CD4-positive, alpha-beta T cell treated with Interleukin-1 beta for 1 hour (primary cell): Measurements from ENCODE around the gene GTF2F1.
"Not testable (repeated sequence)": the region's sequence is repeated elsewhere in the genome, so short reads cannot be mapped to it uniquely, and the experiment has no call there.

ENCODE experiments used
- DNase-seq, 2 donors: peaks; one replicate each; pipeline ENCODE4 v3.0.0-alpha.2; 2020 to 2022

The GTF2F1 gene

DNA sequence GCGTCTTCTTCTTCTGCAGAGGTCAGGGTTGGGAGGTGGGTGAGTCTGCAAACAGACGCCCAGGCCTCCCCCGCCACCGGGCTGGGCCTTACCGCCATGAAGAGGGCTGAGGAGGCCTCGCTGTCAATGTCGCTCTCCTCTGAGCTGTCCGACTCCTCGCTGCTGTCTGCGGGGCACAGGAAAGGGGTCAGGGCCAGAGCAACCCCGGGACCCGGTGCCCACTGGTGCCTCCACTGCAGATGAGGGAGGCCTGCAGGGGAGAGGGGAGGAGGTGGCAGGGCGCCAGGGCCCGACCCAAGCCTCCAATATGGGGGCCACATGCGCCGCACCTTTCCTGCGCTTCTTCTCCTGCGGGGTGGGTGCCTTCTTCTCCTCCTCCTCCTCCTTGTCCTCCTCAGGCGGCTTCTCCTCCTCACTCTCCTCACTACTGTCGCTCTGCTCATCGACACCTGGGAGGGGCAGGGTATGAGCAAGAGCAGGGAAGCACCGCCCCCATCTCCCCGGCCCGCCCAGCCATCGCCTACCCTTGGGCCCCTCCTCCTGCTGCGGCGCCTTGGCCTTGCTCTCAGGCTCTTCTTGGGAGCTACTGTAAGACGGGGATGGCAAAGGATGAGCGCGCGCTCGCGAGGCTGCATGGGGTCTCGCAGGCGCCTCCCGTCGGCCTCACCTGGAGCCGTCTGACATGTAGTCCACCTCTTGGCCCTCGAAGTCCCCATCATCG is 11.8 kb downstream of the GTF2F1 start:
- DNase-seq: no peak

DNA sequence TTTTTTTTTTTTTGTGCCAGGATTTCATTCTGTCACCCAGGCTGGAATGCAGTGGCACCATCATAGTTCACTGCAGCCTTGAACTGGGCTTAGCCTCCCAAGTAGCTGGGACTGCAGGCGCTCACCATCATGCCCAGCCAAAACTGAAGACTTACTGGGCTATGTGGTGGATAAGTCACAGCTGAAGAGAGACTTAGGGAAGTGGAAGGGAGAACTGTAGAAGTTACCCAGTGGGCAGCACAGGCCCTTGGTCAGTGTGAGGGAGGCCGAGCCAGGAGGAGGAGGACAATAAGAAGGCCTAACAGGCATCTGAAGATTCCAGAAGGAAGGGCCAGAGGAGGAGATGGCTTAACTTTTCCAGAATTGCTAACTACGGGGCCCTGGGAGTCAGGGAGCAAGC is 13.2 kb downstream of the GTF2F1 start:
- no peak for DNase-seq

DNA sequence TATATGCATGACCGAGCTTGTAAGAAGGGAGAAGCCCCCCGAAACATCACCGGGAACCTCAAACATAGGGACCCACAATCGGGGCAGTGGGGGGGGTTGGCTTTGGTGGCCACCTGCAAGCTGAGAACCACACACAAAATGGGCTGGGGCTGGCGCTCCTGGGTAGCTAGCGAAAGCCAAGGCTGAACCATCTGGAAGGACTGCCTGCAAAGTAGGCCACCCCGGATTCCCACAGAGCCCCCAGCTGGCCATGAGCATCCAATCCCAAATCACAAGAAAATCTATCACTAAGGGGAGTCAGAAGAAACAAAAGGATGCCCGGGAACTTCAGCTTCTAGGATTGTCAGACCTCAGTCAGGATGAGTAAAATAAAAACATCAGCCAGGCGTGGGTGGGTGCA is 14.5 kb downstream of the GTF2F1 start:
- no peak for DNase-seq

DNA sequence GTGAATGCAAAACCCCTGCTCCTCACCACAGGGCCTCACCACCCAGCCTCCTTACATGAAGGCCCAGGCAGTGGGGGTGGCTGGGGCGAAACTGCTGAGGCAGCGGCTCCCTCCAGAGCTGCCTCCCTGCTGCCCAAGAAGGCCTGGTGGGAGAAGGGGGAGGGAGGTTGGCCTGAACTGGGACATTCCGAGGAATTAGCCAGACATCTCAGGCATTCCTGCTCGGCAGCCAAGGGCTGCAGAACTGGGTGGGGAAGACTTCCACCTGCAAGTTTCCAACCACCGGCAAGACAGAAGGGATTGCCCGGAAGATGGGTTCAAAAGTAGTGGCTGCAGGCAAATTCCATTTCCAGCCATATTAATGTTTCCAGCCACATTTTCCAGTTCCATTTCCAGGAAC is 14.9 kb downstream of the GTF2F1 start:
- DNase-seq: no peak

DNA sequence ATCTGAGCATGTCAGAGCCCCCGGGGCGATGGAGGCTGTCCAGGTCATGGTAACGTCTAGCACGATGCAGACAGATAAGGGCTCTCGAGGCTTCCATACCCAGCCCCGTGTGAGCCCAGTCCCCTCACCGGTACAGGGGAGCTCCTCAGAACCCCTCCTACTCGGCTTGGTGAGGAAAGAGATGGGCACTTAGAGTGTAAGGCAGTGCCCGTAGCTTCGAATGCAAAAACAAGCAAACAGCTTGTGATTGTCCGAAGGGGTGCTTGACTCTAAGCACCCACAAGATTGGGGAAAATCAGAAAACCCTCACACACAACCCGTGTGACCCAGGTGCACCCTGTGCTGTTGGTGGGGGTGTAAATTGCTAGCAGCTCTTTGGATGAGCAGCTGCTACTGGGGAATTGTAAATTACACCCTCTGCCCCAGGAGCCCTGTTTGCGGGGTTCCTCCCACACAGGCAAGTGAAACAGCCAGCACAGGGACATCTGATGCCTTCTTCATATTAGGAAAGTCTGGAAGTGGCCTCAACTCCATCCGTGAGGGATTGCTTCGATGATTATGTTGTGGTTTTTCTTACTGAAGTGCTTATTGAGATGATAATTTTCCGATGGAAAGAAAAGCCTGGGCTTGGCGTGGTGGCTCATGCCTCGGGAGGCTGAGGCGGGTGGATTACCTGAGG is 16.3 kb downstream of the GTF2F1 start:
- no peak for DNase-seq

DNA sequence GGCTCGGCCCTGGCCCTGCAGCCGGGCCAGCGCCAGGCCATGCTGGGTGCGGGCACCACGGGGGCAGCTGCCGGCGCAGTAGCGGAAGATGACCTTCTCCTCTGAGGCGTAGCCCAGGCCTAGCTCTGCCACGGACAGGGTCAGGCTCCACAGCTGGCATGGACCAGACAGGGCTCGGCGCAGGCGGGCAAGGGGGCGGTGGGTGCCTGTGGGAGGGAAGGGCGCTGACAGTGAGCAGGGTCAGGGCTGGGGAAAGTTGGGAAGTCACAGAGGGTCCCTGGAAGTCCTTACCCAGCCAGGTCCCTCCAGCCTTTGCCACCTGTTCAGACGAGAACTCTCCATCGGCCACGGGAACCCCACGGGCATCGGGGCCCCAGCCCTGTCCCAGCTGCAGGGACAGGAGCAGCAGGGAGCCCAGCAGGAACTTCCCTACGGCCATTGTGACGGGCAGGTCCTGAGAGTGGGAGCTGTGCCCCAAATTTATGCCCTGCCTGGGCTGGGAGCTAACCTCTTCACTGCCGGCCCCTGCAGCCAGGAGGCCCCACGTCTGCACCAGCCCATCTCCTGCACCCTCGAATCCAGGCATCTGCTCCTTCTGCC is 17.5 kb downstream of the GTF2F1 start, which contains the start of gene PSPN:
Gene PSPN (minus strand): TSS at position 523 of the 600 bp plus-strand sequence. CDS start 84 bp downstream, at position 439.
- no peak for DNase-seq

DNA sequence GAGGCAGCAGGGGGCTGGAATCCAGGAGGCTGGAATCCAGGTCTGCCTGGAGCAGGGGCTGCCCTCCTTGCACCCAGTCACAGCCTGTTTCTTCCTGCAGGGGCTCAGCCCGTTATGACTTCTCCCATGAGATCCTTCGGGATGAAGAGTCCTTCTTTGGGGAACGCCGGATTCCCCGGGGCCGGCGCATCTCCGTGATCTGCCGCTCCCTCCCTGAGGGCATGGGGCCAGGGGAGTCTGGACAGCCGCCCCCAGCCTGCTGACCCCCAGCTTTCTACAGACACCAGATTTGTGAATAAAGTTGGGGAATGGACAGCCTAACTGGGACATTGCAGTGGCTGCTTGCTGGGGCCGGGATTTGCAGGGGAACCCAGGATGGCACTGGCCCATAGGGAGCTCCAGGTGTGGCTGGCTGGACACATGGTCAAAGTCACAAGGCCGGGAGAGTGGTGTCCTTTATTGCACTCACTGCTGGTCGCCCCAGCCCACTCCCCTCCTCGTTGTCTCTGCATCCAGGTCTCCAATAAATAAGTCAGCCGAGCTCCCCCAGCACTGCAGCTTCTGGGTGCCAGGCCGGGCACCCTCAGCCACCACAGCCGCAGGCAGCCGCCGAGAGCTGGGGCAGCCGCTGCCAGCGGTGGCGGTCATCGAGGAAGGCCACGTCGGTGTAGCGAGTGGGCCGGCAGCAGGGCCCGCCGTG is 18.1 kb downstream of the GTF2F1 start:
- DNase-seq: no peak

DNA sequence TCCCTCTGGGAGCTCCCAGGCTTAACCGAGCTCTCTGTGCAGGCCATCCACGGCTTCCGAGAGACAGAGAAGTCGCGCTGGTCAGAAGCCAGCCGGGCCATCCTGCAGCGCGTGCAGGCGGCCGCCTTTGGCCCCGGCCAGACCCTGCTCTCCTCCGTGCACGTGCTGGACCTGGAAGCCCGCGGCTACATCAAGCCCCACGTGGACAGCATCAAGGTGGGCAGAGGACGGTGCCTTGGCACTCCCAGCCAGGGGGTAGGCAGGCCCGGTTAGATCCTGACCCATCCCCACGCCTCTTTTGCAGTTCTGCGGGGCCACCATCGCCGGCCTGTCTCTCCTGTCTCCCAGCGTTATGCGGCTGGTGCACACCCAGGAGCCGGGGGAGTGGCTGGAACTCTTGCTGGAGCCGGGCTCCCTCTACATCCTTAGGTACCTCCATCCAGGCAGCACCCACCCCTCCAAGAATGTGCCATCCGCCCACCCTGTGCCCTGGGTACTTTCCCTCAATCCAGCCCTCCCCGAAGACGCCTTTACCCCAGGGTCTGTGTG is 18.7 kb downstream of the GTF2F1 start:
- DNase-seq: no peak

DNA sequence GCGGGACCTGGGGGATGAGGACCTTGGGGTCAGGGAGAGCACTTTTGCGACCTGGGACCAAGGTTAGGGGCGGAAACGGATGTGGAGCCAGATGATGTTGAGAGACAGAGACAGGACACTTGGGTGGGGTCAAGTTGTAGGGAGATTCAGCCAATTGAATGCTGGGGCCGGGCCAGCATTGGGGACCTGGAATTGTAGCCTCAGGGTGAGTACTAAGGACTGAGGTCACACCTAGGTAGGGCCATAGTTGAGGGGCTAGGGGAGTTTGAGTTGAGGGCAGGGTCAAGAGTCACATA is 19.2 kb downstream of the GTF2F1 start:
- DNase-seq: no peak

DNA sequence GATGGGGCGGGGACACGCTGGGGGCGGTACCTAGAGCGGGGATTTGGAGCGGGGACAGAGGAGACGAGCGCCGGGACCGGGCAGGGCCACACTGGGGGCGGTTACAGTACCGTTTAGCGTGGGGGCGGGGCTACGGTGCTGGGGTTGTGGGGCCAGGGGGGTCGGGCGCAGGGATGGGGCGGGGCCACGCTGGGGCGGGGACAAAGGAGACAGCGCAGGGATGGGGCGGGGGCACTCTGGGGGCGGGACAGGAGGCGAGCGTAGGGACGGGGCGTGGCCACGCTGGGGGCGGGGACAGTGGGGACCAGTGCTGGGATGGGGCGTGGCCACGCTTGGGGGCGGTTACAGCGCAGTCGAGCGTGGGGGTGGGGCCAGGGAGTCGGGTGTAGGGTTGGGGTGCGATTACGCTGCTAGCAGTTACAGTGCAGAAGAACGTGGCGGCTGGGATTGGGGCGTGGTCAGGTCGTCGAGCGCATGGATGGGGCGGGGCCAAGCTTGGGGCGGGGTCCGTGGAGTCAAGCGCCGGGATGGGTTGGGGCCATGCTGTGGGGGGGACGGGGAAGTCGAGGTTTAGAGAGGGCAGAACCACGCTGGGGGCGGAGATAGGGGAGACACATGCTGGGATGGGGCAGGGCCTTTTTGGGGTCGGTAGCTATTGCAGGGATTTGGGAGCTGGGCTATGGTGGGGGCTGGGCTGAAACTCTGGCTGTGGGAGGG is 19.7 kb downstream of the GTF2F1 start:
- DNase-seq: peak; percentile 98

DNA sequence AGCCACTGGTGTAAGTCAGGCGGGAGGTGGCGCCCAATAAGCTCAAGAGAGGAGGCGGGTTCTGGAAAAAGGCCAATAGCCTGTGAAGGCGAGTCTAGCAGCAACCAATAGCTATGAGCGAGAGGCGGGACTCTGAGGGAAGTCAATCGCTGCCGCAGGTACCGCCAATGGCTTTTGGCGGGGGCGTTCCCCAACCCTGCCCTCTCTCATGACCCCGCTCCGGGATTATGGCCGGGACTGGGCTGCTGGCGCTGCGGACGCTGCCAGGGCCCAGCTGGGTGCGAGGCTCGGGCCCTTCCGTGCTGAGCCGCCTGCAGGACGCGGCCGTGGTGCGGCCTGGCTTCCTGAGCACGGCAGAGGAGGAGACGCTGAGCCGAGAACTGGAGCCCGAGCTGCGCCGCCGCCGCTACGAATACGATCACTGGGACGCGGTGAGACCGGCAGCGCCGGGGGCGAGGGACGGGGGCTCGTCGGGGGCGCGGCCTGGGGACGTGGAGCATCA is 20.3 kb downstream of the GTF2F1 start, which contains the start of gene ALKBH7:
Gene ALKBH7 (plus strand): TSS at position 201 of the 502 bp plus-strand sequence. CDS start 27 bp downstream, at position 228.
- peak; percentile 99 for DNase-seq

DNA sequence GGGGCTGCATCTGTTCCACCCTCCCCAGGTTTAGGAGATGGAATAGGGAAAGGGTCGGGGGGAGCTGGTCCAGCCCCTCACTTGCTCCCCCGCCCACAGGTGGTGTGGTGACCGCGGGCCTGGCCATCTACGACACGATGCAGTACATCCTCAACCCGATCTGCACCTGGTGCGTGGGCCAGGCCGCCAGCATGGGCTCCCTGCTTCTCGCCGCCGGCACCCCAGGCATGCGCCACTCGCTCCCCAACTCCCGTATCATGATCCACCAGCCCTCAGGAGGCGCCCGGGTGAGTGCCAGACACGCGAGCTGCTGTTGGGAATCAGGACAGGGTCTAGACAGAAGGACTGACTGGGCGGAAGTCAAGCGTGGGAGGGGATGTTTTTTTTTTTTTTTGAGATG is 28.6 kb downstream of the GTF2F1 start:
- no peak for DNase-seq

DNA sequence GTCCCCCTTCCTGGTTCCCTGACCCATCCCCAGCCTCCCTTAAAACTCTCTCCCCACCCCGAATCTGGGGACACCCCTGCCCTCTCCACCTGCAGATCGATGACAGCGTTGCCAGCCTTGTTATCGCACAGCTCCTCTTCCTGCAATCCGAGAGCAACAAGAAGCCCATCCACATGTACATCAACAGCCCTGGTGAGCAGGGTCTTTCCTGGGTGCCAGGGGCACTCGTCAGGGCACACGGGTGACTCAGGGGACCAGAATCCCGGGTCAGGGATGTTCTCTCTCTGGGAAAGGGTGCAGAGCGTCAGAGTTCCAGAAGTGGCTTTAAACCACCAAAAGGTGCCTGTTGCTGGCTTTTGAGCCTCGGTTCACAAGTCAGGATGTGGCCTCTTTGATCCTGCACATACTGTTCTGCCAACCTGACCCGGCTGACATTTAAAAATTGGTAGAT is 30.6 kb downstream of the GTF2F1 start:
- DNase-seq: peak; percentile 17 to 57

DNA sequence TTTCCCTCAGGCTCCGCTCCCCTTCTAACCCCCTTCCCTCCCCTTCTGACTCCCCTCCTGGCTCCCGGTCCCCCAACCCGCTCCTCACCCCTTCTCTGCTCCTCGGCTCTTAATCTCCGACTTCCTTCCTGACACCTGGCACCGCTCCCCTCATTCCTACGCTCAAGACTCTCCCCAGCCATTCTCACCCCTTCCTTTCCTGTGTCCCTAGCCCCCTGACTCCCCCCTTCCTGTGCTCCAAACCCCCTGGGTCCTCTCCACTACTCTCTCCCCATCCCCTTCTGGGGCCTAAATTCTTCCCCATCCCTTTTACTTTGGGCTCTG is 31.0 kb downstream of the GTF2F1 start:
- peak in 1 of 2 donors; percentile 8 for DNase-seq

DNA sequence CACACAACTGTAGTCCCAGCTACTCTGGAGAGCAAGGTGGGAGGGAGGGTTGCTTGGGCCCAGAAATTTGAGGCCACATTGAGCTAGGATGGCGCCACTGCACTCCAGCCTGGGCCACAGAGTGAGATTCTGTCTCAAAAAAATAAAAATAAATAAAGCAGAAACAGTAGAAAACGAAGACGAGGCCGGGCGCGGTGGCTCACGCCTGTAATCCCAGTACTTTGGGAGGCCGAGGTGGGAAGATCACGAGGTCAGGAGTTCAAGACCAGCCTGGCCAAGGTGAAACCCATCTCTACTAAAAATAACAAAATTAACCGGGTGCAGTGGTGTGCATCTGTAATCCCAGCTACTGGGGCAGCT is 32.1 kb downstream of the GTF2F1 start:
- DNase-seq: not testable (repeated sequence)

DNA sequence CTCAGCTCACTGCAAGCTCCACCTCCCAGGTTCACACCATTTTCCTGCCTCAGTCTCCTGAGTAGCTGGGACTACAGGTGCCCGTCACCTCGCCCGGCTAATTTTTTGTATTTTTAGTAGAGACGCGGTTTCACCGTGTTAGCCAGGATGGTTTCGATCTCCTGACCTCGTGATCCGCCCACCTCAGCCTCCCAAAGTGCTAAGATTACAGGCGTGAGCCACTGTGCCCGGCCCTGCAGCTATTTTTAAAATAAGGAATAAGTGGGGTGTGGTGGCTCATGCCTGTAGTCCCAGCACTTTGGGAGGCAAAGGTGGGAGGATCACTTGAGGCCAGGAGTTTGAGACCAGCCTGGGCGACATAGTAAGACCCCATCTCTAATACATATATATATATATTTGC is 32.5 kb downstream of the GTF2F1 start:
- not testable (repeated sequence) for DNase-seq

DNA sequence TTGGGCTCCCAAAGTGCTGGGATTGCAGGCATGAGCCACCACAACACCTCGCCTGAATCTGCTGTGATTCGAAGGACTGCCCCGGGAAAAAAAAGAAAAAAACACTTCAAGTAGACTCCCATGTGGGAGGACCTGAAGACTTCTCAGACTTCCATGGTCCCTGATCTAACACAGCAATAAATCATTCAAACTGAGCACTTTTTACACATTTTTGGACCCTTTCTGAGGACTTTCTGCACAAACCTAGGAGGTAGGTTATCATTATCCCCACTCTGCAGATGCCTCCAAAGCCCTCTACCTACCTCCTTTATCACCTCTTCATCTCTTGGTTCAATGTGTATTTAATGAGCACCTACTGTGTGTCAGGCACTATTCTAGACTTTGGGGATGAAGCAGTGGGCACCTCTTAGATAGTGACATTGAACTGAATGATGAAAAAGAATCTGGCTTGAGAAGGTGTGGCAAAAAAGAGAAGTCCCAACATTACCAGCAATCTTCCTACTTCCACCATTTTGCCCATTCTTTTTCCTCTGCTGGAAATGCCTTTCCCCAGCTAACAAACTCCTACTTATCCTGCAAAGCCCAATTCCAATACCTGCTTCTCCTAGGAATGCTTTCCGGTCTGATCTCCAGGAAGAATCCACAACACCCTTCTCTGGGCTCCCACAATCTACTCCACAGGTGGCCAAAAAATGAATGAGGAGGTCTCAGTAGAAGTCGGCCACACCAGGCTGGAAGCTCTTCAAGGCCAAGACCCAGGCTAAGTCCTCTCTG is 33.2 kb downstream of the GTF2F1 start:
- DNase-seq: no peak

DNA sequence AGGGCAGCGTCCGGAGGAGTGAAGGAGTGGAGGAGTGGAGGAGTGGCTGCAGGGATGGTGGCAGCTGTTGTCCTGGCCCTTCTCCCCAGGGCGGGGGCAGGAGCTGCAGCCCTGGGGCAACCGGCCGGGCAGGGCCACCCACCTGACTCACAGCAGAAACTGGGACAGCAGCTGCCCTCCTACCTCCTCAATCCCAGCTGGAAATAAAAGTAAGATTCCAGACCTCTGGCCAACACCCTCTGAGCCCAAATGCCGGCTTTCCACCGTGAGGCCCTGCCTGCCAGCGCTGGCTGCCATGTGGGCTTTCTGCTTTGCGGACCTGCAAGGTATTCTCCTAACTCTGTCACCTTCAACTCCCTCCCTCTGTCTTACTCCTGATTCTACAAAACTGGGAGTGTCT is 35.0 kb downstream of the GTF2F1 start:
- no peak for DNase-seq

DNA sequence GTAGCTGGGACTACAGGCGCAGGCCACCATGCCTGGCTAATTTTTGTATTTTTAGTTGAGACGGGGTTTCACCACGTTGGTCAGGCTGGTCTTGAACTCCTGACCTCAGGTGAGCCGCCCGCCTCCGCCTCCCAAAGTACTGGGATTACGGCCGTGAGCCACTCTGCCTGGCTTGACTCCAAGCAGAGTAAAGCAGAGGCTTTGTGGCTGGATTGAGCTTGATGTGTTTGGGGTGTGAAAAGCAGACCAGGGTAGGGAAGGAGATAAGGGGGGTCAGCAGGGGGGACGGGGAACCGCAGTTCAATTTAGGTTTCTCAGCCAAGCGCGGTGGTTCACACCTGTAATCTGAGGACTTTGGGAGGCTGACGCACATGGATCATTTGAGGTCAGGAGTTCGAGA is 35.8 kb downstream of the GTF2F1 start:
- DNase-seq: no peak

DNA sequence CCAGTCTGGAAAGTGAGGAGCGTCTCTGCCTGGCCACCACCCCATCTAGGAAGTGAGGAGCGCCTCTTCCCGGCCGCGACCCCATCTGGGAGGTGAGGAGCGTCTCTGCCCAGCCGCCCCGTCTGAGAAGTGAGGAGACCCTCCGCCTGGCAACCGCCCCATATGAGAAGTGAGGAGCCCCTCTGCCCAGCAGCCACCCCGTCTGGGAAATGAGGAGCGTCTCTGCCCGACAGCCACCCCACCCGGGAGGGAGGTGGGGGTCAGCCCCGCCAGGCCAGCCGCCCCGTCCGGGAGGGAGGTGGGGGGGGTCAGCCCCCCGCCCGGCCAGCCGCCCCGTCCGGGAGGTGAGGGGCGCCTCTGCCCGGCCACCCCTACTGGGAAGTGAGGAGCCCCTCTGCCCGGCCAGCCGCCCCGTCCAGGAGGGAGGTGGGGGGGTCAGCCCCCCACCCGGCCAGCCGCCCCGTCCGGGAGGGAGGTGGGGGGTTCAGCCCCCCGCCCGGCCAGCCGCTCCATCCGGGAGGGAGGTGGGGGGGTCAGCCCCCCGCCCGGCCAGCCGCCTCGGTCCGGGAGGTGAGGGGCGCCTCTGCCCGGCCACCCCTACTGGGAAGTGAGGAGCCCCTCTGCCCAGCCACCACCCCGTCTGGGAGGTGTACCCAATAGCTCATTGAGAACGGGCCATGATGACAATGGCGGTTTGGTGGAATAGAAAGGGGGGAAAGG is 37.5 kb downstream of the GTF2F1 start:
- DNase-seq: not testable (repeated sequence)

DNA sequence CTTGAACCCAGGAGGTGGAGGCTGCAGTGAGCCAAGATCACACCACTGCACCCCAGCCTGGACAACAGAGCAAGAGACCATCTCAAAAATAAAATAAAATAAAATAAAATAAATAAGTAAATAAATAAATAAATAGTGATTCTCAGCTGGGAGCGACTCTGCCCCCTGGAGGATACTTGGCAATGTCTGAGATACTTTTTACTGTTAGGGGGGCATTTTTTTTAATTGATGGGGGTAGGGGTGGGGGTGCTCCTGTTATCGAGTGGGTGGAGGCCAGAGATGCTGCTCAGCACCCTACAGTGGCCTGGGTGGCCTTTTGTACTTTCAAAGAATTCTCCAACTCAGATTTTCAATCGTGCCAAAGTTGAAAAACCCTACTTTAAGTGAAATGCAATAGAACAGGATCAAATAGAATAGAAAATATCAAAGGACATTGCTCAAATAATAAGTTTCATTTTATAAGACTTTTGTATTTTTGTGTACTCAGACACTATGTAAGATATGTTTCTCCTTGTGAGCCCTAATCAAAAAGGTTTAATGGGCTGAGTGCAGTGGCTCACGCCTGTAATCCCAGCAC is 38.8 kb downstream of the GTF2F1 start:
- DNase-seq: no peak
